Measurements from ENCODE around the gene RTP5.
A peak's percentile ranks its signal among the peaks of the same experiment; 100 is the strongest.

The RTP5 gene

DNA sequence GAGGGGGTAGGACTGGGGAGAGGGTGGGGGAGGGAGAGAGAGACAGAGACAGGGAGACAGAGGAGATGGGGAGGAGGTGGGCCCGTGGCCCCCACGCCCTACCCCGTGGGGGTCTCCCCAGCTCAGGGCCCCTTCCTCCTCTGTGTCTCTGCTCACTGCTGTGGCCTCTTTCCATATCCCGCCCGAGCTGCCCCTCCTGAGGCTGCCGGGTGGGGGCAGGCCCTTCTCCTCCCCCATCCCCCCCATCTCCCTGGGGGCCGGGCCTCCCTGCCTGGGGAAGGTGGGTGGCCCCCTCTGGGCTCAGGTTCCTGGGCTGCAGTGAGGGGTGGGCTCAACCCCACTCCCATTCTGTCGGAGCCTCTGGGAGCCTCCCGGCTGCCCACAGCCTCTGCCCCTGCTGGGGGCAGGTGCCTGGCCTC lies 10.5 kb upstream of the RTP5 start:
- Mint-ChIP-seq H3K4me3 (no peak overlapping the region), H3K4me1 (ENCODE audit: low read depth) (peaks cover 2% of the 10 kb centered on the region), H3K27ac (peak overlapping the region; percentile 64), H3K9me3 (peaks cover 2% of the 10 kb centered on the region), H3K27me3 (peaks cover 36% of the 10 kb centered on the region), H3K36me3 (ENCODE audit: low read depth) (no peaks in the 10 kb centered on the region)
- intact Hi-C loops (cut with micrococcal nuclease): no loop called here

DNA sequence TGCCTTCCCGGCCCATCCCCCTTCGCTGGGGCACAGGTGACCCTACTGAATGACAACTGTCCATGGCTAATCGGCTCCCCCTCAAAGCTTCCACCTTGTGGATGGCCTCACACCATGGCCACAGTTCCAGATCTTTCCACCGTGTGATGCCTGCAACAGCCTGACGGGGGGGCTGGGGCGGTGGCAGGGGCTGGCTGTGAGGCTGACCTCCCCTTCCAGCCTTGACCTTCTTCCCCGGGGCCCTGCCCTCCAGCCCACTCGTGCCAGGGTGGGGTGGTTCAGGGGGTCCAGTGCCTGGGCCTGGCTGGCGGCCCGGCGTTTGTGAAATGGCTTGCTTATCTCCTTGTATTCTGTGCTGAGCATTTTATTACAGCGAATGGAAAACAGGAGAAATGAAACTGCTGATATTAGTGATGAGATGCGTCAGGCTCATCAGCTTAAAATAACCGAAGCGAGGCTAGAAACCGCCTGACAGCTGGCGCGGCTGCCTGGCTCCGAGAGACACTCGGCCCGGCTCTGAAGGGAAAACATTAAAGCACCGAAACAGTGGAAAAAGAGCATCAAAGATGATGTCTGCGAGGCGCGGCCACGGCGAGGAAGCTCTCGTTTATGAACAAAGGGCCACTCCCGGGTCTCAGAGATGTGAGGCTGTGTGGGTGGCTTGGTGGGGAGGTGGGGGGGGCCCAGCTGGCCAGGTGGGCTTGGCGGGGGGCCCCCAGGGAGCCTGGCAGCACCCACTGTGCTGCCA lies 9.9 kb upstream of the RTP5 start:
- Mint-ChIP-seq H3K27ac (peak overlapping the region; percentile 64), H3K27me3 (peaks cover 39% of the 10 kb centered on the region), H3K4me3 (no peak overlapping the region), H3K36me3 (ENCODE audit: low read depth) (no peaks in the 10 kb centered on the region), H3K9me3 (peaks cover 8% of the 10 kb centered on the region), H3K4me1 (ENCODE audit: low read depth) (peaks cover 6% of the 10 kb centered on the region)
- intact Hi-C loops (cut with micrococcal nuclease): no loop called here

DNA sequence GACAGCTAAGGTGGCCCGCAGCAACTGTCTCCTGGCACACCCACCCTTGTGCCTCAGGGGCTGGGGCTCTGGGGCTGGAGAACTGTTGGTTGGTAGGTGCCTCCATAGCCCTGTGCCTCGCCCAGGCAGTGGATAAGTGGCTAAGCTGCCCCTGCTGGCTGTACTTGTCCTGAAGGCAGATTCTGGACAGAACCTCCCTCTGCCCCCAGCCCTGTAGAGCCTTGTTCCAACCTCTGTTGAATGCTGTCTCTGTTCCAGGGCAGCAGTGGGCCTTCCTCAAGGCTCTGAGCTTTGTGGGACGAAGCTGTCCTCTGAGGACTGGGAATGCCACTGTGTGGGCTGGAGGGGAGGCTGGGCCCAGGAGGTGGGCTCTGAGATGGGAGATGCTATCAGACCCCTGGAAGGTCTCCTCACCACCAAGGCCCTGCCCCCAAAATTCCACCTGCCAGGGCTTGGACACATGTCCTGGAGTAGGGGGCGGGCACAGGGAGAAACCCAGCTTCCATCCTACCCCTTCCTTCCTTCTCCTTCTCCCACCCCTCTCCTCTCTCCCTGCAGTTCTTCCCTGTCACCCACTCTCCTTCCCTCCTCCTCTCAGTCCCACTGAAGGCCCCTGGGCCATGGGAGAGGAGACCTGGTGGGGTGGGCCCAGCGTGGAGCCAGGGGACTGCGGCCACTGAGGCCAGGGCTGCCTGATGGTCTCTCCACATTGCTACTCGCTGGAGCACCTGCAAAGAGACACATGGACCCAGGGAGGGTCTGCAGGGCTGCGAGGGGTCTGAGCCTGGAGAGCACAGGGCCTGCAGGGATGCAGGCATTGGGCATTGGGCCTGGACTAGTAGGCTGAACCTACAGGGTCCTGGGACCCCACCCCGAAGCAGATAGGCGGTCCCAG lies 9.1 kb upstream of the RTP5 start:
- Mint-ChIP-seq H3K4me1 (ENCODE audit: low read depth) (peaks cover 6% of the 10 kb centered on the region), H3K27me3 (peaks cover 48% of the 10 kb centered on the region), H3K9me3 (peaks cover 15% of the 10 kb centered on the region), H3K4me3 (no peak overlapping the region), H3K27ac (peak overlapping the region; percentile 64), H3K36me3 (ENCODE audit: low read depth) (no peaks in the 10 kb centered on the region)
- intact Hi-C loops (cut with micrococcal nuclease): no loop called here

DNA sequence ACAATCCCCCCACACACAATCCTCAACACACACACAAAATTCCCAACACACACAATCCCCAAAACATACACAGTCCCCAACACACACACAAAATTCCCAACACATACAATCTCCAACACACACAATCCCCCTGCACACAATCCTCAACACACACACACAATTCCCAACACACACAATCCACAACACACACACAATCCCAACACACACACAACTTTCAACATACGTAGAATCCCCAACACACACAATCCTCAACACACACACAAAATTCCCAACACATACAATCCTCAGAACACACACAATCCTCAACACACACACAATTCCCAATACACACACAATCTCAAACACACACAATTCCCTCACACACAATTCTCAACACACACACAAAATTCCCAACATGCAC lies 8.3 kb upstream of the RTP5 start:
- Mint-ChIP-seq H3K27me3 (peaks cover 52% of the 10 kb centered on the region), H3K27ac (no peak overlapping the region), H3K36me3 (ENCODE audit: low read depth) (no peaks in the 10 kb centered on the region), H3K9me3 (peaks cover 15% of the 10 kb centered on the region), H3K4me3 (no peak overlapping the region), H3K4me1 (ENCODE audit: low read depth) (peaks cover 6% of the 10 kb centered on the region)
- intact Hi-C loops (cut with micrococcal nuclease): no loop called here

DNA sequence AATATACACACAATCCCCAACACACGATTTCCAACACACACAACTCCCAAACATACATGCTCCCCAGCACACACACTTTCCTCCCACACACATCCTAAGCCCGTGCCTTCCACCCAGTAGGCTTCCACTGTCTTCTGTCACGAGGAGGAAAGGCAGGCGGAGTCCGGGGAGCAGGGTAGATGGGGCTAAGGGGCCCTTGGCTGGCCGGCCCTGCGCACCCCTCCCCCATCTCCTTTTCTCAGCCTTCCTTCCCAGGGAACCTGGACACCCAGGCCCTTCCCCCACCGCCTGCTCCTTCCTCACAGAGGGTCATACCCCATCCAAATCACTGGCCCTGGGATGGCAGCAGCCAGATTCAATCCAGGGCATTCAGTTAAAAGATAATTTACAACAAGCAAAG lies 7.4 kb upstream of the RTP5 start:
- Mint-ChIP-seq H3K9me3 (peaks cover 15% of the 10 kb centered on the region), H3K27me3 (peaks cover 58% of the 10 kb centered on the region), H3K27ac (no peak overlapping the region), H3K4me1 (ENCODE audit: low read depth) (peaks cover 6% of the 10 kb centered on the region), H3K36me3 (ENCODE audit: low read depth) (no peaks in the 10 kb centered on the region), H3K4me3 (no peak overlapping the region)
- intact Hi-C loops (cut with micrococcal nuclease): no loop called here

DNA sequence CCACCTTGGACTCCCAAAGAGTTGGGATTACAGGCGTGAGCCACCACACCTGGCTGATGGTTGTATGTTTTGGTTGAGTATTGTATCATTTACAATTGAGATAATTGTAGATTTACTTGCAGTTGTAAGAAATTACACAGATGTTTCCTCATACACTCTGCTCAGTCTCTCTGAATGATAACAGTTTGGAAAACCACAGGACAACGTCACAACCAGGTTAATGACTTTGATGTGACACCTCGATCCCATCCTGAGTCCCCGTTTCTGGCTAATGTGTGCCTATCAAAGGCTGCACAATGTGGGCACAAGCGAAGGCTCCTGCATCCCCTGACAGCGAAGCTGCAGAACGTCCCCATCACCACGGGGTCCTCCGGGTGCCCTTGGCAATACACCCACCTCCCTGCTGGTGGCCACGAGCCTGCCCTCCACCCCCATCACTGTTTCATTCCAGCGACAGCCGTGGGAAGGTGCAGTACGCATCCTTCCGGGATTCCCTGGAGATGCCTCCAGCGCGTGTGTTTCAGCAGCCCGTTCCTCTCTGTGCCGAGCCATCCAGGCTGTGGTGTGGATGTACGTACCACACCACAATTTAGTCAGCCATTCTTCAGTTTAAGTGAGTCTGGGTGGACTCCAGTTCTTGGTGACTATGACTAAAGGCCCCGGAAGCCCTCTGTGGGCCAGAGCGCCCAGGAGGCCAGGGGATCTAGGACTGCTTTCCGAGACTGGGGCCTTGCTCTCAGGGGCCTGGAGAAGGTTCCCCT lies 6.6 kb upstream of the RTP5 start:
- Mint-ChIP-seq H3K9me3 (peaks cover 15% of the 10 kb centered on the region), H3K27ac (no peak overlapping the region), H3K4me1 (ENCODE audit: low read depth) (peaks cover 6% of the 10 kb centered on the region), H3K27me3 (peaks cover 66% of the 10 kb centered on the region), H3K4me3 (no peak overlapping the region), H3K36me3 (ENCODE audit: low read depth) (no peaks in the 10 kb centered on the region)
- intact Hi-C loops (cut with micrococcal nuclease): no loop called here

DNA sequence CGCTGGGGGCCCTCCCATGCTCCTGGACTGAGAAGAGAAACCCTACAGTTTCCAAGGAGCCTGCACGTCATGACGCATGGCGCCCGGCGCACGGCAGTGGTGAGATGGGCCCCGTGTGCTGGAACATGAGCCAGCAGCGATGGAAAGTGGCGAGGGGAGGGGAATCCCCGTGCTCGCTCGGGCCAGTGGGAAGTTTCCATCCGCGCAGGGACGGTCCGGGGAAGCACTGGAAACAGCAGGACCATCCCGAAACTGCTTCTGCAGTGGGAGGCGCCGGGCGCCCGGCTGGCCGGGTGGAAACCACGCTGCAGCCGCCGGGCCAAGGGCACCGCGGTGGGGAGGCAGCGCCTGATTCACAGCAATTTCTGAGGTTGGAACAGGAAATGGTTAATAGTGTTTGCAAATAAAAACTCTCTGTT lies 6.0 kb upstream of the RTP5 start:
- H3K27ac Mint-ChIP-seq: no peak overlapping the region
- H3K27me3 Mint-ChIP-seq: peaks cover 70% of the 10 kb centered on the region
- intact Hi-C loops (cut with micrococcal nuclease): no loop called here
- H3K9me3 Mint-ChIP-seq: peaks cover 15% of the 10 kb centered on the region
- peaks cover 6% of the 10 kb centered on the region for H3K4me1 Mint-ChIP-seq (ENCODE audit: low read depth)
- H3K4me3 Mint-ChIP-seq: no peak overlapping the region
- H3K36me3 Mint-ChIP-seq (ENCODE audit: low read depth): no peaks in the 10 kb centered on the region

DNA sequence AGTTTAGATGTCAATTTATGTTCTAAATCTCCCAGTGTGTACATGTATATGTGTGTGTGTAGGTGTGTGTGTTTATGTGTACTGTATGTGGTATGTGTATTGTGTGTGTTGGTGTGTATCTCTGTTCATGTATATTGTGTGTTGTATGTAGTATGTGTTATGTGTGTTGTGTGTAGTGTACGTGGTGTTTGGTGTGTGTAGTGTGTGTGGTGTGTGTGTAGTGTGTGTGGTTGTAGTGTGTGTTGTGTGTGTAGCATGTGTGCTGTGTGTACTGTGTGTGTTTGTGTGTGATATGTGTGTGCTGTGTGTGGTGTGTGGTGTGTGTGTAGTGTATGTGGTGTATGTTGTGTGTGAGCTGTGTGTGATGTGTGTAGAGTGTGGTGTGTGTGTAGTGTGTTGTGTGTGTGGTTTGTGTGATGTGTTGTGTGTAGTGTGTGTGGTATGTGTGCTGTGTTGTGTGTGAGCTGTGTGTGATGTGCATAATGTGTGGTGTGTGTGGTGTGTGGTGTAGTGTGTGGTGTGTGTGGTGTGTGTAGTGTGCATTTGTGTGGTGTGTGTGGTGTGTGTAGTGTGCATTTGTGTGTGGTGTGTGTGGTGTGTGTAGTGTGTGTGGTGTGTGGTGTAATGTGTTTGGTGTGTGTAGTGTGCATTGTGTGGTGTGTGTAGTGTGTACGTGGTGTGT lies 5.2 kb upstream of the RTP5 start:
- Mint-ChIP-seq H3K4me1 (ENCODE audit: low read depth) (peaks cover 6% of the 10 kb centered on the region), H3K27ac (no peak overlapping the region), H3K27me3 (peaks cover 68% of the 10 kb centered on the region), H3K4me3 (no peak overlapping the region), H3K9me3 (peaks cover 15% of the 10 kb centered on the region), H3K36me3 (ENCODE audit: low read depth) (no peaks in the 10 kb centered on the region)
- intact Hi-C loops (cut with micrococcal nuclease): no loop called here

DNA sequence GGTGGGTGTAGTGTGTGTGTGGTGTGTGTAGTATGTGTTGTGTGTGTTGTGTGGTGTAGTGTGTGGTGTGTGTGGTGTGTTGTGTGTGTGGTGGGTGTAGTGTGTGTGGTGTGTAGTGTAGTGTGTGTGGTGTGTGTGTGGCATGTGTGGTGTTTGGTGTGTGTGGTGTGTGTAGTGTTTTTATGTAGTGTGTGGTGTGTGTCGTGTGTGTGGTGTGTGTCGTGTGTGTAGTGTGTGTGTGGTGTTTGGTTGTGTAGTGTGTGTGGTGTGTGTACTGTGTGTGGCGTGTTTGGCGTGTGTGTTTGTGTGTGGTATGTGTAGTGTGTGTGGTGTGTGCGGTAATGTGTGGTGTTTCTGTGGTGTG lies 4.7 kb upstream of the RTP5 start:
- no peak overlapping the region for H3K27ac Mint-ChIP-seq
- H3K4me3 Mint-ChIP-seq: no peak overlapping the region
- H3K27me3 Mint-ChIP-seq: peaks cover 68% of the 10 kb centered on the region
- no peaks in the 10 kb centered on the region for H3K36me3 Mint-ChIP-seq (ENCODE audit: low read depth)
- intact Hi-C loops (cut with micrococcal nuclease): no loop called here
- peaks cover 15% of the 10 kb centered on the region for H3K9me3 Mint-ChIP-seq
- peaks cover 6% of the 10 kb centered on the region for H3K4me1 Mint-ChIP-seq (ENCODE audit: low read depth)

DNA sequence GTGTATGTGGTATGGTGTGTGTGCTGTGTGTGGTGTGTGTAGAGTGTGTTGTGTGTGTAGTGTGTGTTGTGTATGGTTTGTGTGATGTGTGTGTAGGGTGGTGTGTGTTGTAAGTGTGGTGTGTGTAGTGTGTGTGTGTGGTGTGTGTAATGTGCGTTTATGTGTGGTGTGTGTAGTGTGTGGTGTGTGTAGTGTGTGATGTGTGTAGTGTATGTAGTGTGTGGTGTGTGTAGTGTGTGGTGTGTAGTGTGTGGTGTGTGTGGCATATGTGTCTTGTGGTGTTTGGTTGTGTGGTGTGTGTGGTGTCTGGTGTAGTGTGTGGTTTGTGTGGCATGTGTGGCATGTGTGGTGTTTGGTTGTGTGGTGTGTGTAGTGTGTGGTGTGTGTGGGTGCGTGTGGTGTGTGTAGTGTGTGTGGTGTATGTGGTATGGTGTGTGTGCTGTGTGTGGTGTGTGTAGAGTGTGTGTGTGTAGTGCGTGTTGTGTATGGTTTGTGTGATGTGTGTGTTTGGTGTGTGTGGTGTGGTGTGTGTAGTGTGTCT lies 4.0 kb upstream of the RTP5 start:
- Mint-ChIP-seq H3K27me3 (peaks cover 67% of the 10 kb centered on the region), H3K4me3 (no peak overlapping the region), H3K4me1 (ENCODE audit: low read depth) (peaks cover 6% of the 10 kb centered on the region), H3K27ac (no peak overlapping the region), H3K36me3 (ENCODE audit: low read depth) (no peaks in the 10 kb centered on the region), H3K9me3 (peaks cover 15% of the 10 kb centered on the region)
- intact Hi-C loops (cut with micrococcal nuclease): no loop called here

DNA sequence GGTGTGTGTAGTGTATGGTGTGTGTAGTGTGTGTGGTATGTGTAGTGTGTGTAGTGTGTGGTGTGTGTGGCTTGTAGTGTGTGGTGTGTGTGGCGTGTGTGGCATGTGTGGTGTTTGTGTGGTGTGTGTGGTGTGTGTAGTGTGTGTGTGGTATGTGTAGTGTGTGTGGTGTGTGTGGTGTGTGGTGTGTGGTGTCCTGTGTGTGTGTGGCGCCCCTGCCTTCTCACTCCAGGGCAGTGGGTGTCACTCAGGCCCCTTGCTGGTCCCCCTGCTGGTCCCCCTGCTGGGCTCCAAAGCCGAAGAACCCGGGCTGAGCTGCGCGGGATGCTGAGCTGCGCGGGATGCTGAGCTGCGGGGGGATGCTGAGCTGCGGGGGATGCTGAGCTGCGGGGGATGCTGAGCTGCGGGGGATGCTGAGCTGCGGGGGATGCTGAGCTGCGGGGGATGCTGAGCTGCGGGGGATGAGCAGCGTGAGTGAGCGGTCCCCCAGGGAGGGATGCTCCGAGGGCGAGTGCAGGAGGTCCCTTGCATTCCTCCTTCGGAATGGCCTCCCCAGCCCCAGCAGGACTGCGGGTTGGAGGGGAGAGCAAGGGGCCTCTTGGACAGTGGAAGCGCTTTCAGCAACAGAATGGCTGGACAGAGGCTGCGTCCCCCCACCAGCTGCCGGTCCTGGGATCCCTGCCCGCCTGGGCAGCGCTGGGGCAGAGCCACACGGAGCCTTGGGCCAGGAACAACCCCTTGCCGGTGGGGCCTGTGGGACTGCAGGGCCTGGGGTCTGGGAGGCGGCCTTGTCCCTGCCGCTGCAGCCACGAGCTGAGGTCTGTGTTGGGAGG lies 3.4 kb upstream of the RTP5 start:
- no peak overlapping the region for H3K4me3 Mint-ChIP-seq
- no peaks in the 10 kb centered on the region for H3K36me3 Mint-ChIP-seq (ENCODE audit: low read depth)
- H3K27me3 Mint-ChIP-seq: peaks cover 64% of the 10 kb centered on the region
- no peak overlapping the region for H3K27ac Mint-ChIP-seq
- peaks cover 15% of the 10 kb centered on the region for H3K9me3 Mint-ChIP-seq
- peaks cover 6% of the 10 kb centered on the region for H3K4me1 Mint-ChIP-seq (ENCODE audit: low read depth)
- intact Hi-C loops (cut with micrococcal nuclease): no loop called here

DNA sequence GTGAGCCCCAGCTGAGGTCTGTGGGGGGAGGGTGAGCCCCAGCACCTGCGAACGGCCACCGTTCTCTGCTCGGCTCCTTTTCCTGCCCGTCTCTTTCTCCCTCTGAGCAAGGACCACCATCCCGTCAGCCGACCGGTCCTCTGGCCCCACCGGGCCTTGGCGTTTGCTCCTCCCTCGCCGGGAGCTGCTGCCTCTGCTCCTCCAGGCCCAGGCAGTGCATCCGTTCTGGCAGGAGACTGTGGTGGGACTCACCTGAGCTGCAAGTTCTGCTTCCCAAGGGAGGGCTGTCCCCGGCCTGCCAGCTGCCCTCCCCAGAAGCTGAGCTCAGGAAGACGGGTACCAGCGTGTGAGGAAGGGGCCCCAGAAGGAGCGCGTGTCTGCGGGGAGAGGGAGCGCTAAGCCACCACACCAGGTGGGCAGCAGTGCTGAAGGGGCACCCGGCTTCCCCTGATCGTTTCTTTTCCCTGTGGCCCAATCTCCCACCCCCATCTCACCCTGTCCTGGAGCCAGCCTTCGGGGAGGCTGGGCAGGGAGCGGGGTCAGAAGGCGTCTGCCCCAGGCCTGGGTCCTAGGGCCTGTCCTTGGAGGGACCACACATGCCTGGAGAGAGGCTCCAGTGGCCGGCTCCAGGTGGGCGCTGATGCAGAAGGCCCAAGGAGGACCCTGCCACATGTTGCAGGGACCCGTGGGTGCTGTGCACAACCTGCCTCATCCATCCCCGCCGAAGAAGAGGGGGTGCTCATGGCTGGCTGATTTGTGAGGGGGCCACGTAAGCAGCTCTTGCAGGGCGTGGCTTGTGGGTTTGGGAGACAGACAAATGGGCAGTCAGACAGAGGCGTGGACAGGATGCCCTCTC lies 2.5 kb upstream of the RTP5 start:
- H3K4me1 Mint-ChIP-seq (ENCODE audit: low read depth): peaks cover 6% of the 10 kb centered on the region
- peaks cover 15% of the 10 kb centered on the region for H3K9me3 Mint-ChIP-seq
- no peak overlapping the region for H3K4me3 Mint-ChIP-seq
- intact Hi-C loops (cut with micrococcal nuclease): no loop called here
- H3K27me3 Mint-ChIP-seq: peaks cover 55% of the 10 kb centered on the region
- no peak overlapping the region for H3K27ac Mint-ChIP-seq
- no peaks in the 10 kb centered on the region for H3K36me3 Mint-ChIP-seq (ENCODE audit: low read depth)

All from dendritic cell treated with granulocyte-macrophage colony-stimulating factor and Interleukin-4, amounts not matched to agents 40 ng/mL and 50 ng/mL, for 4 days (primary cell).